Naive thymus-derived CD8-positive, alpha-beta T cell (primary cell): ENCODE data around the gene PRR23E. TPM values are rescaled to one million over a fixed set of nuclear protein-coding genes. Genes with fewer than 3 reads are reported as not detected.

Source experiments
- ATAC-seq, 2 donors: fragments of 150-1000 bp; cut with Tn5 transposase in 1 of 2; sonication (Bioruptor Pico), chemical (Tn5 transposase) in 1 of 2; 1 replicate in 1 of 2; 2 replicates in 1 of 2; pipeline ENCODE4 v1.10.0; 2021; ENCODE audit warnings: mild to moderate bottlenecking in 2 of 2, moderate library complexity in 2 of 2
- POLR2A ChIA-PET: fragments of 350-600 bp; sonication (Branson Sonifier 250); formaldehyde crosslinking; loops from one replicate; lab custom pipeline; 2021; ENCODE audit warnings: antibody characterized with exemption; lab: Charles Lee
- DNase-seq, 10 donors: peaks; one replicate each; pipeline versions ENCODE4 v3.0.0 to v3.0.0-alpha.2; 2020 to 2022
- H3K27ac Mint-ChIP-seq, 10 donors: one replicate each; pipeline ENCODE4 v1.8.0; 2020 to 2022; ENCODE audit warnings: mild to moderate bottlenecking in 10 of 10, mixed read lengths in 10 of 10, moderate library complexity in 4 of 10, inconsistent platforms in 1 of 10
- H3K27me3 Mint-ChIP-seq, 5 donors: one replicate each; pipeline ENCODE4 v1.8.0; 2021 to 2022; ENCODE audit warnings: mixed read lengths in 5 of 5
- H3K36me3 Mint-ChIP-seq, 3 donors: one replicate each; pipeline ENCODE4 v1.8.0; 2020 to 2022; ENCODE audit warnings: mixed read lengths in 3 of 3, mild to moderate bottlenecking in 2 of 3, inconsistent platforms in 1 of 3
- H3K4me1 Mint-ChIP-seq, 4 donors: one replicate each; pipeline ENCODE4 v1.8.0; 2021 to 2022; ENCODE audit warnings: mixed read lengths in 4 of 4
- H3K4me3 Mint-ChIP-seq, 10 donors: one replicate each; pipeline ENCODE4 v1.8.0; 2020 to 2022; ENCODE audit warnings: mild to moderate bottlenecking in 10 of 10, mixed read lengths in 10 of 10, moderate library complexity in 6 of 10, inconsistent platforms in 1 of 10
- H3K9me3 Mint-ChIP-seq, 9 donors: one replicate each; pipeline ENCODE4 v1.8.0; 2020 to 2022; ENCODE audit warnings: mixed read lengths in 9 of 9, mild to moderate bottlenecking in 3 of 9, inconsistent platforms in 1 of 9, moderate library complexity in 1 of 9
- polyA plus RNA-seq, 3 donors: library from polyadenylated mRNA; unstranded; fragments of 300-500 nt; fragmentation: Illumina TruSeq; gene quantifications; one replicate each; pipeline ENCODE4 v1.2.3, GENCODE V29; 2021
- total RNA-seq, 8 experiments: library from RNA in 2 of 8; stranded (reverse) in 2 of 8; gene quantifications; one replicate each; pipeline ENCODE4 v1.2.3 and lab custom pipeline; 2021 to 2026

The PRR23E gene
- total RNA-seq (not detected), polyA plus RNA-seq (not detected), total RNA-seq (lab: John Stamatoyannopoulos, UW) (0 reads per million in 6 experiments)

DNA sequence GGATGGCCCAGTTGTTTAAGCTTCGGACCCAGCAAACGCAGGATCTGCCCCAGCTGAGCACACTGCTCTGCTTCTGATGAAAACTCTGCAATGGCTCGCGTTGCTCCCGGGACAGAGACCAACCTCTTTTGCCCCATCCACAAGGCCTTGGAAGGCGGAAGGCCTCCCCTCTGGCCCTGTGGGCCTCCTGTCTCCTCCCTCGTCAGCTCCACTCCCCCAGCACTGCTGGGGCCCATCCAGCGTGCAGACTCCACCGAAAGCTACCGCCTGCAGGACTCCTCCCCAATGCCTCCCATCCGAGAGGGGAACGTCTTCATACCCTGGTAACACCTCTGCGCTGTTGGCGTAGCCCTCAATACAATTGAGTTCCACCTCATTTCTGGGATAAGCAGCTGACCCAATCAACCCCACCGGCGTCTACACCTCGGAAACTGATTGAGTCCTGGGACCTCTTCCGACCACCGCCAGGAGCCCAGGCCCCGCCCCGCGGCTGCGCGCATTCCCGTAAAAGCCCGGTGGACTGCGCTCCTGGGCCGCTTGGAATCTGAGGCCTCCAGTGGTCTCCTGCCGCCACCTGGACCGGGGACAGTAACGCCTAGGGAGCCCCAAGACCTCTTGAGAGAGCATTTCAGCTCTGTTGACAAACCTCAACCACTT is at the start of gene PRR23E:
Gene PRR23E, plus strand, starts transcription at position 556 of the 657 bp plus-strand sequence. CDS start 3,555 bp downstream, outside the sequence.
- DNase-seq (peak in 1 of 10 donors; percentile 55), ATAC-seq (no peak)
- POLR2A ChIA-PET: no interaction called here
- no peak within 1 kb of the TSS for H3K4me3 Mint-ChIP-seq
- no peak within 1 kb of the TSS for H3K27ac Mint-ChIP-seq
- peaks cover 3 to 37% (median 16%) of the 10 kb centered on the region in 9 donors for H3K9me3 Mint-ChIP-seq
- peaks cover 1 to 30% (median 17%) of the 10 kb centered on the region in 5 donors for H3K27me3 Mint-ChIP-seq
- peaks cover 0 to 2% (median 0%) of the 10 kb centered on the region in 4 donors for H3K4me1 Mint-ChIP-seq
- H3K36me3 Mint-ChIP-seq: peaks cover 0 to 9% (median 0%) of the 10 kb centered on the region in 3 donors

DNA sequence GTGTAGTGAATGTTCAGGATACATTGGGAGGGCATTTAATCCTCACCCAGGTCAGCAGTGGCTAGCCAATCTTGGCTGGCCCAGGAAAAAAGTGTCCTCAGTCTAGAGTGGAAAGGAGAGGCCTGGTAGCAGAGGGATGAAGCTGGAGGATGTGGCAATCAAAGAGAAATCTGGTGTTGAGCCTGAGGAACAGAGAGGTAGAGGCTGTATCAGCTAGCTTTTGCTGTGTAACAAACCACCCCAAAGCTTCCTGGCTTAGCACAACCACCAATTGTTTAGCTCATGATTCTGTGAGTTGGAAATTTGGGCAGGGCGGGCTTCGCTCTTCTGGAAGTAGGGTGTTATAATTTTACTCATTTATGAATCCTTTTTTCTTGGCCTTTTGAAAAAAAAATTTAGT is 49.8 kb upstream of the PRR23E start:
- Mint-ChIP-seq H3K4me3 (no peak overlapping the region), H3K4me1 (no peaks in the 10 kb centered on the region), H3K27ac (no peak overlapping the region), H3K36me3 (no peaks in the 10 kb centered on the region), H3K9me3 (peaks cover 0 to 16% (median 3%) of the 10 kb centered on the region in 9 donors), H3K27me3 (peaks cover 5 to 24% (median 7%) of the 10 kb centered on the region in 5 donors)
- ATAC-seq: no peak
- DNase-seq: no peak
- POLR2A ChIA-PET: no interaction called here

- Mint-ChIP-seq H3K27ac (no peak overlapping the region), H3K36me3 (no peaks in the 10 kb centered on the region), H3K27me3 (peaks cover 0 to 16% (median 1%) of the 10 kb centered on the region in 5 donors), H3K4me3 (peak overlapping the region in 1 of 10 donors; percentile 49), H3K4me1 (no peaks in the 10 kb centered on the region), H3K9me3 (peaks cover 0 to 16% (median 3%) of the 10 kb centered on the region in 9 donors)
- DNase-seq (no peak), ATAC-seq (no peak)
- POLR2A ChIA-PET: no interaction called here
Measured at GRCh38 chr3:127144631-127145030, 48.3 kb upstream of the PRR23E start.

- peak overlapping the region in 1 of 10 donors; percentile 73 for H3K27ac Mint-ChIP-seq
- H3K36me3 Mint-ChIP-seq: no peaks in the 10 kb centered on the region
- H3K4me1 Mint-ChIP-seq: no peaks in the 10 kb centered on the region
- H3K9me3 Mint-ChIP-seq: peaks cover 0 to 16% (median 3%) of the 10 kb centered on the region in 9 donors
- no peak overlapping the region for H3K4me3 Mint-ChIP-seq
- ATAC-seq (no peak), DNase-seq (no peak)
- H3K27me3 Mint-ChIP-seq: peaks cover 0 to 19% (median 1%) of the 10 kb centered on the region in 5 donors
- POLR2A ChIA-PET: no interaction called here
Measured at GRCh38 chr3:127145266-127145665, 47.7 kb upstream of the PRR23E start.

- DNase-seq (no peak), ATAC-seq (no peak)
- POLR2A ChIA-PET: no interaction called here
- peaks cover 0 to 23% (median 2%) of the 10 kb centered on the region in 5 donors for H3K27me3 Mint-ChIP-seq
- H3K9me3 Mint-ChIP-seq: peaks cover 0 to 16% (median 3%) of the 10 kb centered on the region in 9 donors
- H3K4me1 Mint-ChIP-seq: no peaks in the 10 kb centered on the region
- no peak overlapping the region for H3K4me3 Mint-ChIP-seq
- no peaks in the 10 kb centered on the region for H3K36me3 Mint-ChIP-seq
- H3K27ac Mint-ChIP-seq: no peak overlapping the region
Measured at GRCh38 chr3:127147291-127147885, 45.5 kb upstream of the PRR23E start.

DNA sequence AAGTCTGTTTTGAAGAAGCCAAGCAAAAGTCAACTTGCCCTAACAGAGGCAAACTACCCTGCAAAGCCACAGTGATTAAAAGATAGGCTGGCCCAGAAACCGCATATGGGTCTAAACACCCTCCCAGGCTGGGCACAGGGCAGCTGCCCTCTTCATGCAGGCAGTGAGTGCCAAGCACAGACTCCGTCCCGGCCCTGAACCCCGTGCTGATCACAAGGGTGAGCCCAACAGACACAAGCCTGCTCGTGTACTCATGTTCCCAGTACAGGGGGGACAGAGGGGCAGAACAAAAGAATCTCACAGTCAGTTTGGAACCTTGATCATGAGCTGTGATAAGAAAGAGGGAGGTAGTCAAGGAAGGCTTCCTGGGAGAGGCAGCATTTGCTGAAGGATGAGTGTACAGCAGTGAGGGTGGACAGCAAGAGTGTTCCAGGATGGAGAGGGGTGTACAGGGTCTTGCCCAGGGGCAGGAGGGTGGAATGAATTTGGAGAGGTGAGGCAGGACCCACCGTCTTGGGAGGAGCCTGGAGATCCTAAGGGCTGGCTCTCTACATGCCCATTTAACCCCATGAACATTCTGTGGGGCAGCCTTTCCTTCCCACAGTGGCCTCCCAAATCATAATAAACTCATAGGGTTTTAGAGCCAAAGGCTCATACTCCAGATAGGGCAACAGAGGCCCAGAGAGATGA is 43.2 kb upstream of the PRR23E start:
- no peak for DNase-seq
- Mint-ChIP-seq H3K36me3 (no peaks in the 10 kb centered on the region), H3K4me1 (no peaks in the 10 kb centered on the region), H3K9me3 (peaks cover 0 to 2% (median 0%) of the 10 kb centered on the region in 9 donors), H3K27ac (no peak overlapping the region), H3K27me3 (peaks cover 0 to 23% (median 2%) of the 10 kb centered on the region in 5 donors), H3K4me3 (no peak overlapping the region)
- no peak for ATAC-seq
- POLR2A ChIA-PET: no interaction called here

DNA sequence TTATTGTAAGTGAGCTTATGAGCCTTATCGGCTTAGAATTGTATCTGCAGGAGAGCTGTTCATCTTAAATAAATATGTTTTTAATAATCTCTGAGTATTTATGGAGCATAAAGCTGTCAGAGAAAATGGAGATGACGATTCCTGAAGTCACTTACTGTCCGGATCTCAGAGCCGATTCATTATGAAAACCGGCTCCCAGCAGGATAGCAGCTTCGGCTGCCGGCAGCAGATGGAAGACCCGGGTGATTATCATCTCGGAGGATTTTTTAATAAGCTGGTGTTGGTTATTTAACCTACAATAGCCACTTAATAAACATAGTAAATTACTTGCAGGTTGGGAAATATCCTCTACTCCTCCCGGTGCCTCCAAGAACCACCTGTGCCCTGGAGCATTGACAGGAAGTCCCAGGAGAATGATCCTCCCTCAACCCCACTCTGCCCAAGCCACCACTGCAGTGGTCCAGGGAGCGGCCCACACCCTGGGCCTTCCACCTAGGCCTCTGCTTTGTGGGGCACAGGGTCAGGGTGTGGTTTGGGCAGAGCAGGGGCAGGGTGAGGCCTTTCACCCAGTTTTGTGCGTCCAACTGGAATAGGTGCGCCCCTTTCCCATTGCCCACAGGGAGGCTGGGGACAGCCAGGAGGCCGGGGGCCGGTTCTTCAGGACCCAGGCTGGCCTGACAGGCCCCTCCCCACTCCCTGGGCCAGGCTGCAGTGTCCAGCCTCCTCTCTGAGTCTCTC is 42.2 kb upstream of the PRR23E start:
- Mint-ChIP-seq H3K27ac (no peak overlapping the region), H3K4me3 (no peak overlapping the region), H3K36me3 (no peaks in the 10 kb centered on the region), H3K4me1 (no peaks in the 10 kb centered on the region), H3K27me3 (peaks cover 0 to 23% (median 2%) of the 10 kb centered on the region in 5 donors), H3K9me3 (peaks cover 0 to 2% (median 0%) of the 10 kb centered on the region in 9 donors)
- POLR2A ChIA-PET: no interaction called here
- DNase-seq (peak in 1 of 10 donors; percentile 49), ATAC-seq (no peak)

- Mint-ChIP-seq H3K27ac (no peak overlapping the region), H3K27me3 (peaks cover 0 to 18% (median 2%) of the 10 kb centered on the region in 5 donors), H3K4me1 (no peaks in the 10 kb centered on the region), H3K9me3 (peaks cover 0 to under 1% (median 0%) of the 10 kb centered on the region in 9 donors), H3K36me3 (no peaks in the 10 kb centered on the region), H3K4me3 (no peak overlapping the region)
- POLR2A ChIA-PET: no interaction called here
- ATAC-seq: no peak
- no peak for DNase-seq
Measured at GRCh38 chr3:127151251-127151564, 41.7 kb upstream of the PRR23E start.

- POLR2A ChIA-PET: no interaction called here
- no peak overlapping the region for H3K27ac Mint-ChIP-seq
- peaks cover 0 to 17% (median 2%) of the 10 kb centered on the region in 5 donors for H3K27me3 Mint-ChIP-seq
- H3K4me1 Mint-ChIP-seq: no peaks in the 10 kb centered on the region
- H3K36me3 Mint-ChIP-seq: no peaks in the 10 kb centered on the region
- H3K9me3 Mint-ChIP-seq: no peaks in the 10 kb centered on the region
- DNase-seq (peak in 1 of 10 donors; percentile 26), ATAC-seq (no peak)
- no peak overlapping the region for H3K4me3 Mint-ChIP-seq
Measured at GRCh38 chr3:127151992-127152650, 40.8 kb upstream of the PRR23E start.

DNA sequence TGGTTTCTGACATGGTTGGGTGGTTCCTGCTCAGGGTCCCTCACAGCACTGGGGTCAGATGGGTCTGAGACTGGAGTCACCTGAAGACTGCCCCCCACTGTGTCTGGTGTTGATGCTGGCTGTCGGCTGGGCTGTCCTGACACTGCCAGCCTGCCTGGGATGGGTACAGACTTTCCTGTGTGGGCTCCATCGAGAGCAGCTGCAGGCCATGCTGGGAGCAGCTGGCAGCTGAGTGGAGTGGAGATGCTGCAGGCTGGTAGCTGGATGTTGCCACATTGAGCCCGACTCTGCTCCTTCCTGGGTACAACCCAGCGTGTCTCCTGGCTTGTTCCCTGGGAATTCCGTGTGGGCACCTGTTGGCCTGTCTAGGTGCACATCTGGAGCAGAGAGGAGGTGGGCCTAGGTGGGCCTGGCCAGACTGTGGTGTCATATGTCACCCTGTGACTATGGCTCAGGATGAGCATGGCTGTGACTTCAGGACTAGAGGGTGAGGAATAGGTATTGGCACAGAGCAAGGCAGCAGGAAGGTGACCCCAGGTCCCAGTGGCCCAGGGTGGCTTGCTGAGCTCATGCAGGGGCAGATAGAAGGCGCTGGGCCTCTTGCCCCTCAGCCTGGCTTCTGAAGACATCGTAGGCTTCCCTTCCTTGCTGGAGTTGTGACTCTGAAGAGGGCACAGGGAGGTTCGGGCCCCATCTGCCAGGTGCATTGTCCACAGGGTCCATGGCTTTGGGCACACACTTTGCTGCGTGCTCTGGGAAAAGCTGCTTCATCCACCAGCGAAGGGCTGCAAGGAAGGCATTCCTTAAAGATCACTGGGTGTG is 40.0 kb upstream of the PRR23E start:
- Mint-ChIP-seq H3K27me3 (peaks cover 0 to 16% (median 4%) of the 10 kb centered on the region in 5 donors), H3K4me3 (no peak overlapping the region), H3K9me3 (no peaks in the 10 kb centered on the region), H3K4me1 (no peaks in the 10 kb centered on the region), H3K27ac (no peak overlapping the region), H3K36me3 (no peaks in the 10 kb centered on the region)
- no peak for DNase-seq
- ATAC-seq: no peak
- POLR2A ChIA-PET: no interaction called here

GRCh38 chr3:127153506-127153815 is 39.5 kb upstream of the PRR23E start:
- no peaks in the 10 kb centered on the region for H3K4me1 Mint-ChIP-seq
- peaks cover 0 to 17% (median 4%) of the 10 kb centered on the region in 5 donors for H3K27me3 Mint-ChIP-seq
- ATAC-seq (no peak), DNase-seq (no peak)
- POLR2A ChIA-PET: no interaction called here
- H3K36me3 Mint-ChIP-seq: no peaks in the 10 kb centered on the region
- H3K27ac Mint-ChIP-seq: no peak overlapping the region
- H3K9me3 Mint-ChIP-seq: no peaks in the 10 kb centered on the region
- H3K4me3 Mint-ChIP-seq: no peak overlapping the region
